Cardiac muscle cell (in vitro differentiated cells and primary cell): ENCODE results near the gene PDCD1. TPM values are rescaled to one million over a fixed set of nuclear protein-coding genes. Genes with fewer than 3 reads are reported as not detected.
A peak's percentile ranks its signal among the peaks of the same experiment; 100 is the strongest.

Experiments
- DNase-seq, 2 donors: peaks; one replicate each; pipeline versions ENCODE4 v3.0.0 to v3.0.0-alpha.2; 2010 to 2017; ENCODE audit warnings: low read depth in 1 of 2, low spot score in 1 of 2
- H3K27ac ChIP-seq: fragments of 200-600 bp; sonication (generic); 2 replicates; pipeline ENCODE4 v1.5.1; 2016
- H3K27me3 ChIP-seq: fragments of 200-600 bp; sonication (generic); 2 replicates; pipeline ENCODE4 v1.6.0; 2016; ENCODE audit warnings: control low read depth
- H3K36me3 ChIP-seq: fragments of 200-600 bp; sonication (generic); 2 replicates; pipeline ENCODE4 v1.5.1; 2016; ENCODE audit warnings: control low read depth
- H3K4me1 ChIP-seq: fragments of 200-600 bp; sonication (generic); 2 replicates; pipeline ENCODE4 v1.8.1; 2017; ENCODE audit warnings: low read depth, mild to moderate bottlenecking, mixed run types
- H3K4me3 ChIP-seq: fragments of 200-600 bp; sonication (generic); 2 replicates; pipeline ENCODE4 v1.5.1; 2016; ENCODE audit warnings: mild to moderate bottlenecking
- H3K9me3 ChIP-seq: fragments of 200-600 bp; sonication (generic); 2 replicates; pipeline ENCODE4 v1.5.1; 2017; ENCODE audit warnings: low read depth, mild to moderate bottlenecking, control low read depth
- polyA plus RNA-seq: library from polyadenylated mRNA; unstranded; fragments of >200 nt; fragmentation: Nextera tagmentation; extraction: Ambion mirVana; gene quantifications from 2 replicates; pipeline ENCODE4 v1.2.1, GENCODE V29; 2016
- total RNA-seq: library from RNA; depleted of rRNA; stranded (reverse); fragments of >200 nt; gene quantifications from 2 replicates; pipeline ENCODE4 v1.2.3, GENCODE V29; 2016
- TF ChIP-seq, protein P1 (sequence below): IDR thresholded peaks from 2 replicates; pipeline ENCODE4 v1.5.1; 2012; ENCODE audit warnings: low read depth, mild to moderate bottlenecking, low read length

The PDCD1 gene
- total and polyA plus RNA-seq, 2 experiments from 2014 or later, result not detected

GRCh38 chr2:241857041-241857541, 1.6 kb downstream of the PDCD1 start:
- Histone ChIP-seq H3K4me1 (no peaks in the 10 kb centered on the region), H3K27me3 (no peaks in the 10 kb centered on the region), H3K9me3 (no peaks in the 10 kb centered on the region), H3K4me3 (no peak overlapping the region), H3K27ac (no peak overlapping the region), H3K36me3 (no peaks in the 10 kb centered on the region)
- TF ChIP-seq, protein P1, sequence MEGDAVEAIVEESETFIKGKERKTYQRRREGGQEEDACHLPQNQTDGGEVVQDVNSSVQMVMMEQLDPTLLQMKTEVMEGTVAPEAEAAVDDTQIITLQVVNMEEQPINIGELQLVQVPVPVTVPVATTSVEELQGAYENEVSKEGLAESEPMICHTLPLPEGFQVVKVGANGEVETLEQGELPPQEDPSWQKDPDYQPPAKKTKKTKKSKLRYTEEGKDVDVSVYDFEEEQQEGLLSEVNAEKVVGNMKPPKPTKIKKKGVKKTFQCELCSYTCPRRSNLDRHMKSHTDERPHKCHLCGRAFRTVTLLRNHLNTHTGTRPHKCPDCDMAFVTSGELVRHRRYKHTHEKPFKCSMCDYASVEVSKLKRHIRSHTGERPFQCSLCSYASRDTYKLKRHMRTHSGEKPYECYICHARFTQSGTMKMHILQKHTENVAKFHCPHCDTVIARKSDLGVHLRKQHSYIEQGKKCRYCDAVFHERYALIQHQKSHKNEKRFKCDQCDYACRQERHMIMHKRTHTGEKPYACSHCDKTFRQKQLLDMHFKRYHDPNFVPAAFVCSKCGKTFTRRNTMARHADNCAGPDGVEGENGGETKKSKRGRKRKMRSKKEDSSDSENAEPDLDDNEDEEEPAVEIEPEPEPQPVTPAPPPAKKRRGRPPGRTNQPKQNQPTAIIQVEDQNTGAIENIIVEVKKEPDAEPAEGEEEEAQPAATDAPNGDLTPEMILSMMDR, result no peak
- no peak for DNase-seq

DNA sequence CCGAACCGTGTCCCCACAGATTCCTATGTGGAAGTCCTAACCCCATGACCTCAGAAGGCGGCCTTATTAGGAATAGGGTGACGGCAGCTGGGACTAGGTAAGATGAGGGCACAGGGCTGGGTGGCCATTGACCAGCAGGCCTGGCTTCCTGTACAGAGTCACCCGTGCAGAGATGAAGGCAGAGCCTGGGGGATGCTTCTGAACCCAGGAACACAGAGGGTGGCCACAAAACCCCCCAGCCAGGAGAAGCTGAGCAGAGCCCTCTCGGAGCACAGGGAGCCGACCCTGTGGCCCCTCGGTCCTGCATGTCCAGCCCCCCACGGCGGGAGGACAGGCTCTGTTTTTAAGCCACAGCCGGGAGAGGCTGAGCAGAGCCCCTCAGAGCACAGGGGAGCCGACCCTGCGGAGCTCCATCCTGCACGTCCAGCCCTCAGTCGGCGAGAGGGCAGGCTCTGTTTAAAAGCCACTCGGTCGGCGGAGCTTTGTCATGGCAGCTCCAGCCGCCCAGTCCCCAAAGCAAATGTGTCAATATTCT, 2.7 kb downstream of the PDCD1 start:
- H3K36me3 ChIP-seq, result no peaks in the 10 kb centered on the region
- no peaks in the 10 kb centered on the region for H3K4me1 ChIP-seq
- no peak for DNase-seq
- no peak overlapping the region for H3K4me3 ChIP-seq
- H3K27ac ChIP-seq, result no peak overlapping the region
- TF ChIP-seq, protein P1, result no peak
- H3K9me3 ChIP-seq, result no peaks in the 10 kb centered on the region
- H3K27me3 ChIP-seq, result no peaks in the 10 kb centered on the region

- no peaks in the 10 kb centered on the region for H3K36me3 ChIP-seq
- H3K4me3 ChIP-seq, result no peak overlapping the region
- no peak overlapping the region for H3K27ac ChIP-seq
- TF ChIP-seq, protein P1, result no peak
- no peaks in the 10 kb centered on the region for H3K9me3 ChIP-seq
- no peaks in the 10 kb centered on the region for H3K4me1 ChIP-seq
- DNase-seq, result no peak
- no peaks in the 10 kb centered on the region for H3K27me3 ChIP-seq
Observed at GRCh38 chr2:241855245-241855887, 3.3 kb downstream of the PDCD1 start.

DNA sequence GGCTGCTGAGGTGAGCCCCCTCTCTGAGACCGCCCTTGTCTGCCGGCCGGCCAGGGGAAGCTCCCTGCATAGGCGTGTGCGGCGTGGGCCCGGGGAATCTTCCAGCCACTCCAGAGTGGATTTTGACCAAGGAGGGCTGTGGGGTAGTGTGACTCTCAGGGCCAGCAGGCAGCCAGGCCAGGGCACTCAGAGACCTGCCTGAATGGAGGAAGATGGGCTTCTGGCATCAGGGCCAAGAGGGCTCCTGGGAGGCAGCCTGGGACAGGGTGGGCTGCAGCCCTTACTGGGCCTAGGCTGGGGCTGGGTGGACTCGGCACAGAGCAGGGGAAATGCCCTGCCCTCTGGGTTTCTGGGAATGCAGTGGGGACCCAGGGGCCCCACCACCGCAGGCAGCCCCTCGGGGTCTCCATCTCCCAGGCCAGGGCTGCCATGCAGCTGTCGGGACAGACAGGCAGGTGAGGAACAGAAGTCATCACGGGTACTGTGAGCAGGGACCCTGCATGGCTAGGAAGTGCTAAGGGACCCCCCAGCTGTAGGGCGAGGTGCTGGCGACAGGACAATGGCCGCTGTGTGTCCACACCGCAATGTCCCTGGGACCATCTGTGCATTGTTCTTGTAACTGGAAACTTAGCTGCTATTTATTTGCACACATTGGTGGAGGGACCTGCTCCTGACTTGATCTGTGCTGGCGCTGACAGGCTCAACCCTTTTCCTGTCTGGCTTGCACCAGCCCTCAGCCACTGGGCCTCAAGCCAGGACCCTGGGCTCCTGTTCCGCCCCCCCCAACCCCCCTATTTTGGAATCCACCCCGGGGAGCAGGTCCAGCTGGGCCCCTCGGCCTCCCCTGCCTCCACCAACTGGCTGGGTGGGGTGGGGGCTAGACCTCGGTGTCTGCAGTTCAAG, 4.1 kb downstream of the PDCD1 start:
- H3K4me1 ChIP-seq, result no peaks in the 10 kb centered on the region
- no peaks in the 10 kb centered on the region for H3K36me3 ChIP-seq
- DNase-seq, result peak in 1 of 2 donors; percentile 48

More for the DNA sequence above, 4.1 kb downstream of the PDCD1 start:
- Histone ChIP-seq H3K4me3 (no peak overlapping the region), H3K27ac (no peak overlapping the region), H3K27me3 (no peaks in the 10 kb centered on the region), H3K9me3 (no peaks in the 10 kb centered on the region)
- TF ChIP-seq, protein P1, result no peak
